ENCODE measurements around the gene KCNAB2.

DNA sequence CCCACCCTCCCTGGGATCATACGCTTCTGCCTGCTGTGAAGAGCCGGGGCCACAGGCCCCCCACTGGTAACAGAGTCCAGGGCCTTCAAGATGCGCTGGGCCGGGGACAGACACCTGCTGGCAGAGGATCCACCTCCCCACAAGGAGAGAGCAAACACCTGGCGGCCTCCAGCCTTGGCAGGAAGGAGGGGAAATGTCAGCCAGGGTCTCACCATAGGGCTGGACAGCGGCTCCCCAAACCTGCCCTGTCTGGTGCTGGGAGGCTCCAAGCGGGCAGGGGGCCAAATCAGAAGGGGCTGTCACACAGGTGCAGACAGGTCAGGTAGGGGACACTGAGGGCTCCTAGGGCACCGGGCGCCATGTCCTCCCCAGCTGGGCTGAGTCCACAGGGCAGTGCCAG is 58.9 kb downstream of the KCNAB2 start:
- TF ChIP-seq POLR2AphosphoS5 (IDR thresholded peaks at IDR 0.05) (no peak), EP300 (IDR thresholded peaks at IDR 0.05) (no peak), POLR2A (IDR thresholded peaks at IDR 0.05) (no peak)
- TF ChIP-seq, protein P1, sequence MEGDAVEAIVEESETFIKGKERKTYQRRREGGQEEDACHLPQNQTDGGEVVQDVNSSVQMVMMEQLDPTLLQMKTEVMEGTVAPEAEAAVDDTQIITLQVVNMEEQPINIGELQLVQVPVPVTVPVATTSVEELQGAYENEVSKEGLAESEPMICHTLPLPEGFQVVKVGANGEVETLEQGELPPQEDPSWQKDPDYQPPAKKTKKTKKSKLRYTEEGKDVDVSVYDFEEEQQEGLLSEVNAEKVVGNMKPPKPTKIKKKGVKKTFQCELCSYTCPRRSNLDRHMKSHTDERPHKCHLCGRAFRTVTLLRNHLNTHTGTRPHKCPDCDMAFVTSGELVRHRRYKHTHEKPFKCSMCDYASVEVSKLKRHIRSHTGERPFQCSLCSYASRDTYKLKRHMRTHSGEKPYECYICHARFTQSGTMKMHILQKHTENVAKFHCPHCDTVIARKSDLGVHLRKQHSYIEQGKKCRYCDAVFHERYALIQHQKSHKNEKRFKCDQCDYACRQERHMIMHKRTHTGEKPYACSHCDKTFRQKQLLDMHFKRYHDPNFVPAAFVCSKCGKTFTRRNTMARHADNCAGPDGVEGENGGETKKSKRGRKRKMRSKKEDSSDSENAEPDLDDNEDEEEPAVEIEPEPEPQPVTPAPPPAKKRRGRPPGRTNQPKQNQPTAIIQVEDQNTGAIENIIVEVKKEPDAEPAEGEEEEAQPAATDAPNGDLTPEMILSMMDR (IDR thresholded peaks at IDR 0.05) = no peak
